Activated CD4-positive, CD25-positive, alpha-beta regulatory T cell treated with anti-CD3 and anti-CD28 coated beads, Interleukin-2, amount 50 U/mL, for 24 hours (primary cell): ENCODE data around the gene OR1D2.
"Not testable (repeated sequence)": the region's sequence is repeated elsewhere in the genome, so short reads cannot be mapped to it uniquely, and the experiment has no call there.

Experiments
- ATAC-seq, 2 donors: fragments of 150-1000 bp; cut with Tn5 transposase; one replicate each; pipeline ENCODE4 v1.10.0; 2021; ENCODE audit warnings: mild to moderate bottlenecking in 1 of 2, moderate library complexity in 1 of 2

OR1D2 gene

GRCh38 chr17:3104322-3104721, at the start of gene OR1D2:
OR1D2 (minus strand) TSS chr17:3104422; CDS start chr17:3092996, 11,426 bp downstream.
- no peak for ATAC-seq

GRCh38 chr17:3137494-3137893, 33.3 kb upstream of the OR1D2 start:
- not testable (repeated sequence) for ATAC-seq

DNA sequence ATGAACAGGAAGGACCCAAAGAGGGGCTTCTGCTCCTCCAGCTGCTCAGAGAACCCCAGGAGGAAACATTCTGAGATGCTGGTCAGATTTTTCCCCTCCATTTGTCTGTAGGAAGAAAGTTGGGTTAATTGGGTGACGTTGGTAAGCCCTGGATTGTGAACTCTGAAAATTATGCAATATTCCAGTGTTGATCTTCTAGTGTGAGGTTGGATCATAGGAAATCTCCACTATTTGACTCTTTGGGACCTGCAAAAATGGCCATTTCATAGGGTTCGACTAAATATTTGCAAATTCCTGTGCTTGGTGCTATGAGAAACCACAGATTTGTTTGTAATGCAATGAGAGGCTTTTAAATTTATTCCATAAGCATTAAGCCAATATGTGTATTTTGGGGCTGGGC, 23.2 kb upstream of the OR1D2 start, which contains the start of gene OR1G1:
OR1G1 (minus strand) TSS at position 101 of the 400 bp plus-strand sequence; CDS start at position 101, 0 bp downstream.
- ATAC-seq, result no peak

DNA sequence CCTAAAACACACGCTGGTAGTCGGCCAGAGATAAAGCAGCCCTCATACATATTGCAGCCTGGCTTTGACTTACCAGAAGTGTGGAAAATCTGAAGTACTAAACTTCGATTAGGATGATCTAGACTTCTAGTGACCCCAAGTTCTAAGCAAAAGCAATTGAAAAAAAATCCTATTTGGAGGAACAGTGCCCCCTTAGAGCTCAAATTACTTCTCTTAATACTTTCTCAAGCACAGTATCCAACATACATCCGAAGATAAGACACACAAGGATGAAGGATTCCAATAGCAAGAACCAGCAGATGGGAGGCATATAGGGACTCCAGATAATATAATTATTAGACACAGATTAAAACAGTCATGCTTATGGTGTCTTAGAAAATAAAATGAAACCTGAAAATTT, 30.4 kb downstream of the OR1D2 start:
- not testable (repeated sequence) for ATAC-seq

DNA sequence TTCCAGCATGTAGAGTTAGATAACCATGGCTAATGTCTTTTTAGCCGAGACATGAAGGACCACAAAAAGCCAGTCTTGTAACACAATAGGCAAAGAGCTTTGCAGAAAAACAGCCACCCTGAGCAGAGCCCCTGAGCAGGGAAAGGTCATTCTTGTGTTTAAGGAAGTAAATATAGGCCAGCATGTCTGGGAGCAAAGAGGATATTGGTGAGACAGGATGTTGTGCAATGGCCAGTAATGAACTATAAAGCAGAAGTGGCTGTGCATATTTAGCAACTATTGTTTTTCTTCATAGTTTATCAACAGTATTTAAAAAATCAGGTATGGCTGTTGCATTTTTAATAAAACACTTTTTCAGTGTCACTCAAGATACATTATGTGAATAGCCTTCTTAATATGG, 39.0 kb downstream of the OR1D2 start:
- not testable (repeated sequence) for ATAC-seq

DNA sequence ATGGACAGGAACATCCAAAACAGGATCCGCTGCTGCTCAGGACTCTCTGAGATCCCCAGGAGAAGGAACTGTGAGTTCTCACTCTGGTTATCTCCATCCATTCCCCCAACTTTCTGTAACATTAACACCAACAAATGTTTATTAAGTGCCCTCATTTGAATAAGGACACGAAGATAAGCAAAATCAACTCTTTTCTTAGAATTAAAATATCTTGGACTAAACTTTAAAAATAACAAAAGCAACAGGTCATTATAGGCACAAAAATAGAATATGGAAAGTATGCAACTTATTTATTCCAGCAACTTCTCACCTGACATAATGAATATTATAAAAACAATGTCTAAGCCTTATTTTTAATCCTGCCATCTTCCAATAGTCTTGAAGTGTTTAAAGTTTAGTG, 40.7 kb downstream of the OR1D2 start, which contains the start of gene OR1D5:
OR1D5 (minus strand) TSS at position 101 of the 400 bp plus-strand sequence; CDS start at position 101, 0 bp downstream.
- not testable (repeated sequence) for ATAC-seq

DNA sequence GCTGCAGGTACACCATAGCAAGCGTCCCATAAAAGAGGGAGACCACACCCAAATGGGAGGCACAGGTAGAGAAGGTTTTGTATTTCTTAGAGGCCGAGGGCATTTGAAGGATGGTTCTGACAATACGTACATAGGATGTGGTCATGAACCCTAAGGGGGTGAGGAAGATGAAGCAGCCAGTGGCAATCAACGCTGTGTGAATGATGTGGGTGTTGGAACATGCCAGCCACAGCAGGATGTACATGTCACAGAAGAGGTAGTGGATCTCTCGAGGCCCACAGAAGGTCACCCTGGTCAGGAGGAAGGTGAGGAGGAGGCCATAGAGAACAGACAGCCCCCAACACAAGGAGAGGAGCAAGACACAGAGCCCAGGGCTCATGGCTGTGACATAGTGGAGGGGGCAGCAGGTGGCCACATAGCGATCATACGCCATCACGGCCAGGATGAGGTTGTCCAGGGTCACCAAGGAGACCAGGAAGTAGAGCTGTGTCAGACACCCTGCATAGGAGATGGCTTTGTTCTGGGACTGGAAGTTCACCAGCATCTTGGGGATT, 41.3 kb downstream of the OR1D2 start:
- not testable (repeated sequence) for ATAC-seq

DNA sequence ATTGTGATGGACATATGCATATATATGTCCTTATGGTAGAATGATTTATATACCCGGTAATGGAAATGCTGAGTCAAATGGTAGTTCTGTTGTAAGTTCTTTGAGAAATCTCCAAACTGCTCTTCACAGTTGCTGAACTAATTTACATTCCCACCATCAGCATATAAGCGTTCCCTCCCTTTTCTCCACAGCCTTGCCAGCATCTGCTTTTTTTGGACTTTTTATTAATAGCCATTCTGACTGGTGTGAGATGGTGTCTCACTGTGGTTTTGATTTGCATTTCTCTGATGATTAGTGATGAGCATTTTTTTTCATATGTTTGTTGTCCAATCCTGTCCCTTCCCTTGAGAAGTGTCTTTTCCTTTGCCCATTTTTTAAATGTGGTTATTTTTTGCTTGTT, 49.4 kb downstream of the OR1D2 start:
- not testable (repeated sequence) for ATAC-seq

DNA sequence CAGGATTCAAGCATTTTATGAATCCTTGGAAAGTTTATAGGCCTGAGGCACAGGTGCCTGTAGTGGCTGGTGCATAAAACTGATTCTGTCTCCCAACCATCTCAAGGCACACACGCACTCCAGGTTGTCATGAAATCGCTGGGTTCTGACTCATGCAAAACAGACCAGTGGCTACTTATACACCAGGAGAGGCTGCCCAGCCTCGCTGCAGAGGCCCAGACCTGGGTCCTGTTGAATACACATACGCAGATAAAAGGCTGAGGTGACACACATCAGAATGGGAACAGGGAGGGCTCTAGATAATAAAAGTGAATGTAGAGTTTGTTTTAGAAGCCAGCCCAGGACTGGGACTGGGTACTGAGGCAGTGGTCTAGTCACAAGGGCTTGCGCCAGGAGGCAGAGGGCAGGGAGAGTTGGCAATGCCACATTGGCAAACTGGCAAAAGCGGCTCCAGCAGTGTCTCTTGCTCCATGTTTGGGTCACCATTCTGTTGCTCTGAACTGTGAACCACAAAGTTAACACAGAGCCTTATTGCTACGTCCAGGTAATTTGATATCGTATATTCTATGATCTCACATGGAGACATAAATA, 54.4 kb downstream of the OR1D2 start:
- no peak for ATAC-seq

GRCh38 chr17:3048727-3049471, 55.3 kb downstream of the OR1D2 start:
- peak; percentile 99 for ATAC-seq

GRCh38 chr17:3046753-3047152, 57.5 kb downstream of the OR1D2 start:
- ATAC-seq, result no peak

DNA sequence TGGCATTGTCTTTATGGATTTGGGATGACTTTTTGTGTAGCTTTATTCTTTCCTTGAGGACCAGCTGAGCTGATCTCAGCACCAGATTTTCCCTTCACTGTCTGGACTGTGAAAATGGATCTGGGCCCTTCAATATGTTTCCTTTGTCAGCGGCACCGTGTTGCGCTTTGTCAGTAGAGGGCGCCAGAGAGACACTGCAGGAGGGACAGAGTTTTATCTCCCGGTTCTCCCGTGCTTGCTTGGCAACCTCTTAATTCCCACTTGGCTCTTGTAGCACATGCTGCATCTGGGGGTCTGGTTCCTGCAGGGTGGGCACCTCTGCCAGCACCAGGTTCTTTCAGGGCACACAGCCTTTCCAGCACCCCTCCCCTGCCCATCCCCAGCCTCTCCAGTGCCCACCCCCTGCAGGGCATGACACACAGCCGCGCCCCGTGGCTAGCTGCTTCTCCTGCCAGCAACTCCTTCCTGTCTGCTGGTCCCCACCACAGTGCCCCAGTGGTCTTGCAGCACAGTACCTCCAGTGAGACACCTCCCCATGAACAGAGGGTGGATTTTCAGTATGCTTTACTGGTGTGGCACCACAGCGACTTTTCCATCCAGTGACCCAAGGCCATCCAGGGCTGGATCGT, 60.4 kb downstream of the OR1D2 start:
- no peak for ATAC-seq

DNA sequence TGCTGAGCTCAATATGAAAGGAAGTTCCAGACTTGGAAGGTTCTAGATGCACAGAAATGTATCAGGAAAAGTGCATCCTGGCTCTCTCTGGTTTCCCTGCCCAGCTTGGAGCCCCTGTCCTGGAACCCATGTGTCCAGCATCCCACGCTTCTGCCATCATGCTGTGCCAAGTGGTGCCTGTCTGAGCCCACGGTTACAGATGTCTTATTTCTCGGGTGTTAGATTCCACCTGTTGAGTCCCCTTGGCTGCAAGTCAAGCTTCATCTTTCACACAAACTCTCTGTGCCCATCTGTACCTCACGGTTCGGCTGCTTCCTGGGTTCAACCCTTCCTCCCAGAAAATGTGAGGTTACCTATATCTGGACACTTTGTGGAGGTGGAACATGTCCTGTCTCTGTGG, 63.3 kb downstream of the OR1D2 start:
- ATAC-seq, result no peak

GRCh38 chr17:3039736-3040135, 64.5 kb downstream of the OR1D2 start:
- ATAC-seq, result no peak

DNA sequence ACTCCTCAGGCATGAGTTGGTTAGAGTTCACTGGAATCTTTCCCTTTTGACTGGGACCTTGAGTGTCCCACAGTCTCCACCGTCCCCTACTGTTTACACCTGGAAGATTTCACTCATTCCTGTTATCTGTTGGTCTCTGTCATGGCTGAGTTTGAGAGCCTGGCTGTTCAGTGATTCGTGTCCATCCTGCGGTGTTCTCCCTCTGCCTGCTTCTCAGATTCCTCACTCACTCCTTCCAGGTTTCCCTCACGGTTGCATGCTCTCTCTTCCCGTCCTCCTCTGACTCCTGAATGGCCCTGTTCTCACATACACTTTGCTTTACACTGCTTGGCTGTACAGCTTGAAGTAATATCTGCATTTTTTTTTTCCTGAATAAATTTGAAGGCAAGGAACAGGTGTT, 65.3 kb downstream of the OR1D2 start:
- ATAC-seq, result no peak
